CD4-positive, alpha-beta T cell (primary cell): ENCODE measurements around the gene PM20D1. TPM values are rescaled to one million over a fixed set of nuclear protein-coding genes. Genes with fewer than 3 reads are reported as not detected.
A peak's percentile ranks its signal among the peaks of the same experiment; 100 is the strongest.

ENCODE experiments used
- ATAC-seq: fragments of 200-7000 bp; cut with Tn5 transposase; one replicate; pipeline ENCODE4 v1.10.0; 2022; ENCODE audit warnings: mild to moderate bottlenecking; ENCODE audit not compliant: poor library complexity
- CTCF ChIA-PET: fragments of 350-600 bp; sonication (Branson Sonifier 250); formaldehyde crosslinking; loops from one replicate; lab custom pipeline; 2021; ENCODE audit warnings: antibody characterized with exemption, inconsistent platforms; lab: Charles Lee
- POLR2A ChIA-PET: fragments of 350-600 bp; sonication (Branson Sonifier 250); formaldehyde crosslinking; loops from one replicate; lab custom pipeline; 2021; ENCODE audit warnings: antibody characterized with exemption, inconsistent platforms; lab: Charles Lee
- DNase-seq, 14 experiments: peaks; one replicate each; pipeline ENCODE4 v3.0.0-alpha.2; 2013 to 2020; ENCODE audit warnings: mixed read lengths in 2 of 14
- H3K27ac ChIP-seq, 2 donors: one replicate each; pipeline versions ENCODE4 v1.5.1 to v1.7.0; 2013; ENCODE audit warnings: low read length in 2 of 2, low read depth in 1 of 2, mild to moderate bottlenecking in 1 of 2
- H3K27me3 ChIP-seq, 2 experiments: 1 replicate in 1 of 2; 2 replicates in 1 of 2; pipeline versions ENCODE4 v1.6.1 to v1.7.0; 2013; ENCODE audit warnings: low read length in 2 of 2, control low read depth in 1 of 2, mild to moderate bottlenecking in 1 of 2, moderate library complexity in 1 of 2; ENCODE audit not compliant: insufficient read depth in 2 of 2, control insufficient read depth in 1 of 2
- H3K36me3 ChIP-seq: one replicate; pipeline ENCODE4 v1.6.1; 2013; ENCODE audit warnings: low read length, control low read depth; ENCODE audit not compliant: insufficient read depth
- H3K4me1 ChIP-seq: one replicate; pipeline ENCODE4 v1.6.1; 2013; ENCODE audit warnings: low read length, control low read depth; ENCODE audit not compliant: insufficient read depth
- H3K4me3 ChIP-seq: one replicate; pipeline ENCODE4 v1.5.1; 2013; ENCODE audit warnings: mild to moderate bottlenecking, low read length, moderate library complexity
- H3K9me3 ChIP-seq, 2 experiments: 1 replicate in 1 of 2; 2 replicates in 1 of 2; pipeline versions ENCODE4 v1.6.1 to v1.7.0; 2013; ENCODE audit warnings: low read length in 2 of 2, mild to moderate bottlenecking in 2 of 2, control low read depth in 1 of 2, moderate library complexity in 1 of 2; ENCODE audit not compliant: control insufficient read depth in 1 of 2, insufficient read depth in 1 of 2
- H3K27ac Mint-ChIP-seq: one replicate; pipeline ENCODE4 v1.8.0; 2020; ENCODE audit warnings: mixed read lengths
- H3K27me3 Mint-ChIP-seq: one replicate; pipeline ENCODE4 v1.8.0; 2021; ENCODE audit warnings: mixed read lengths
- H3K36me3 Mint-ChIP-seq: one replicate; pipeline ENCODE4 v1.8.0; 2021; ENCODE audit warnings: low read depth, mixed read lengths
- H3K4me1 Mint-ChIP-seq: one replicate; pipeline ENCODE4 v1.8.0; 2021; ENCODE audit warnings: low read depth, mixed read lengths
- H3K4me3 Mint-ChIP-seq: one replicate; pipeline ENCODE4 v1.8.0; 2020; ENCODE audit warnings: mild to moderate bottlenecking, mixed read lengths
- H3K9me3 Mint-ChIP-seq: one replicate; pipeline ENCODE4 v1.8.0; 2020; ENCODE audit warnings: mixed read lengths
- intact Hi-C, 2 experiments: fragments of 100-400 bp; cut with DNase I in 1 of 2; cut with micrococcal nuclease in 1 of 2; formaldehyde crosslinking; loops; one replicate each; pipeline versions ENCODE4 v1.15.1 to v1.9.0; 2023 to 2025; cut with DNase I, micrococcal nuclease
- total RNA-seq, 174 experiments: library from RNA in 2 of 174; stranded (reverse) in 2 of 174; gene quantifications; one replicate each; pipeline ENCODE4 v1.2.3 and lab custom pipeline; 2021 to 2026
- TF ChIP-seq, protein P1 (sequence below): fragments of 200-600 bp; IDR thresholded peaks from one replicate; pipeline ENCODE4 v1.8.0; 2022; ENCODE audit warnings: antibody characterized with exemption, mild to moderate bottlenecking

The PM20D1 gene
- total RNA-seq, 2 experiments from 2014 or later: 1.2 to 1.4 TPM

DNA sequence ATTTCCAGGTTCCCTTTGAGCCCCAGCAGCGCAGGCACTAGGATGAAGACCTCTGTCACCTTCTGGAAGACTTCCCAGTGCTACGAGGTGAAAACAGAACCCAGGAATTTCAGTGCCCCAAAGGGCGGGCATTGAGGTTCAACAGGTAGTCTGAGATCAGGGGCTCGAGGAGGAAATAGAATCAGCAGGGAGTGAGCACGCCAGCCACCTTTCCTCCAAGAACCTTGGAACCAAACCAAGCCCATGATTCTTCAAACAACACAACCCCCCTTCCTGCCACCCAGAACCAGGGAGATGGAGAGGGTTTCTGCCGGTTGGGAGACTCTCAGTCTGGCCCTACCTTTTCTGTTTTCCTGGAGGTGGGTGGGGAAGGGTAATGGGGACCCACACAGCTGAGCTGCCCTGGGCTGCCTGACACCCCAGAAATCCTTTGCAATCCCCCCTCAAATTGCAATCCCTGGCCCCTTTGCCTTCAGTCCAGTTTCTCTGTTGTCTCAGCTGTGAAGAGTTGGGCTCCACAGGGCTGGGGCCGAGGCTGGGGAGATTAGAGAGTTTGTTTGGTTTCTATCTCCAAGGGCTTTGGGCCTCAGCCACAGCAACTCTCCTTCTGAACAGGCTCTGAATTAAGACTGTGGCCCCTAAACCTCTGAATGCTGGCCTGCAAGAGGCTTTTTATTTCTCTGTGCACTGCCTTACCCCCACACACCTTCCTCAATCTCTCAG lies 48.8 kb downstream of the PM20D1 start:
- peaks cover 63% of the 10 kb centered on the region for H3K36me3 ChIP-seq
- no peak for DNase-seq
- Mint-ChIP-seq H3K27me3 (no peaks in the 10 kb centered on the region), H3K36me3 (peaks cover 55% of the 10 kb centered on the region), H3K4me1 (peaks cover 40% of the 10 kb centered on the region), H3K9me3 (no peaks in the 10 kb centered on the region), H3K4me3 (no peak overlapping the region), H3K27ac (no peak overlapping the region)
- no peak overlapping the region for H3K4me3 ChIP-seq
- intact Hi-C loops: no loop called here
- peaks cover 25% of the 10 kb centered on the region for H3K4me1 ChIP-seq
- no peaks in the 10 kb centered on the region for H3K27me3 ChIP-seq
- TF ChIP-seq, protein P1, sequence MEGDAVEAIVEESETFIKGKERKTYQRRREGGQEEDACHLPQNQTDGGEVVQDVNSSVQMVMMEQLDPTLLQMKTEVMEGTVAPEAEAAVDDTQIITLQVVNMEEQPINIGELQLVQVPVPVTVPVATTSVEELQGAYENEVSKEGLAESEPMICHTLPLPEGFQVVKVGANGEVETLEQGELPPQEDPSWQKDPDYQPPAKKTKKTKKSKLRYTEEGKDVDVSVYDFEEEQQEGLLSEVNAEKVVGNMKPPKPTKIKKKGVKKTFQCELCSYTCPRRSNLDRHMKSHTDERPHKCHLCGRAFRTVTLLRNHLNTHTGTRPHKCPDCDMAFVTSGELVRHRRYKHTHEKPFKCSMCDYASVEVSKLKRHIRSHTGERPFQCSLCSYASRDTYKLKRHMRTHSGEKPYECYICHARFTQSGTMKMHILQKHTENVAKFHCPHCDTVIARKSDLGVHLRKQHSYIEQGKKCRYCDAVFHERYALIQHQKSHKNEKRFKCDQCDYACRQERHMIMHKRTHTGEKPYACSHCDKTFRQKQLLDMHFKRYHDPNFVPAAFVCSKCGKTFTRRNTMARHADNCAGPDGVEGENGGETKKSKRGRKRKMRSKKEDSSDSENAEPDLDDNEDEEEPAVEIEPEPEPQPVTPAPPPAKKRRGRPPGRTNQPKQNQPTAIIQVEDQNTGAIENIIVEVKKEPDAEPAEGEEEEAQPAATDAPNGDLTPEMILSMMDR: no peak
- no peaks in the 10 kb centered on the region for H3K9me3 ChIP-seq
- CTCF ChIA-PET: no interaction called here
- POLR2A ChIA-PET: no interaction called here
- no peak overlapping the region for H3K27ac ChIP-seq
- ATAC-seq: no peak

DNA sequence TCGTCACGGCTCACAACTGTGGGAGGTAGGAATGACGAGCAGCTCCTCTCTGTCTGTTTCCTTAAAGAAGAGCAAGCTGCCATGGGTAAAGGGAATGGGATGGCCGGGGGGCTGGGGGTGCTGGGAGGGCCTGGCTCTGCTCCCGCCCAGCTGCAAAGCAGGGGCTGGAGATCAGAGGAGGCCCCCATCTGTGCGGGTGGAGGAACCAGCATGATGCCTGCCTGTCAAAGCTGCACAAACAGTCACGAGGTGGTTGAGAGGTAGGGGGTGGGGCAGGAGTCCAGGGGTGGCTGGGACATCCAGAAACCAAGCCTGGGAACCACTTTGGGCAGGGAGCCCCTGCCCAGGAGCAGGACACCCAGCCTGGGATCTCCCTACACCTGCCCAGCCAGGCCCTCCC lies 49.5 kb downstream of the PM20D1 start:
- Histone ChIP-seq H3K4me3 (no peak overlapping the region), H3K4me1 (peaks cover 18% of the 10 kb centered on the region), H3K27ac (no peak overlapping the region), H3K9me3 (no peaks in the 10 kb centered on the region), H3K36me3 (peaks cover 68% of the 10 kb centered on the region), H3K27me3 (no peaks in the 10 kb centered on the region)
- TF ChIP-seq, protein P1: no peak
- intact Hi-C loops: no loop called here
- peaks cover 33% of the 10 kb centered on the region for H3K4me1 Mint-ChIP-seq
- no peaks in the 10 kb centered on the region for H3K27me3 Mint-ChIP-seq
- H3K36me3 Mint-ChIP-seq: peaks cover 62% of the 10 kb centered on the region
- H3K9me3 Mint-ChIP-seq: no peaks in the 10 kb centered on the region
- DNase-seq: no peak
- H3K4me3 Mint-ChIP-seq: no peak overlapping the region
- ATAC-seq: no peak
- H3K27ac Mint-ChIP-seq: no peak overlapping the region
- CTCF ChIA-PET: no interaction called here
- POLR2A ChIA-PET: interaction anchor here (1.0 kb wide), 1 partner anchor 10 kb away, joined by 3 read pairs; no protein-coding TSS in a partner anchor

DNA sequence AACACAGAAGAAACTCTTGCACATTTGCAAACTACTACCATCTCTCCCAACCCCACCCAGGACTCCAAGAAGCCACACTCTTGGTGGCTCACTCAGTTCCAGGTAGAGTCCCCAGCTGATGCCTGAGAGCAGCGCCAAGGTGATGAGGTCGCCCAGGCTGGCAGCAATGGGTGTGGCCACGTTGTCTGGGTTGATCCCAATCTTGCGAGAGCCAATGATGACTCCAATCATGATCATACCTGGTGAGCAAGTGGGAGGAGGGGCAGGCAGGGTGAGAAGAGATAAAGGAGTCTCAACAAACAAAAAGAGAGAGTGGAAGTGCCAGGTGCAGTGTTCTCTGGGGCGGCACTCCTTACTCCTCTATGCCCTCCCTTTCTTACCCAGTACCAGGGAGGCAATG lies 51.4 kb downstream of the PM20D1 start:
- ChIA-PET POLR2A (no interaction called here), CTCF (no interaction called here)
- H3K9me3 ChIP-seq: no peaks in the 10 kb centered on the region
- H3K27ac ChIP-seq: no peak overlapping the region
- Mint-ChIP-seq H3K27ac (peak overlapping the region; percentile 33), H3K4me3 (no peak overlapping the region), H3K4me1 (peaks cover 14% of the 10 kb centered on the region), H3K36me3 (peaks cover 74% of the 10 kb centered on the region), H3K27me3 (no peaks in the 10 kb centered on the region), H3K9me3 (no peaks in the 10 kb centered on the region)
- no peak overlapping the region for H3K4me3 ChIP-seq
- intact Hi-C loops: no loop called here
- H3K27me3 ChIP-seq: no peaks in the 10 kb centered on the region
- H3K4me1 ChIP-seq: no peaks in the 10 kb centered on the region
- H3K36me3 ChIP-seq: peaks cover 73% of the 10 kb centered on the region
- ATAC-seq (no peak), DNase-seq (no peak)
- TF ChIP-seq, protein P1: no peak
